ENCODE measurements around the gene ZAP70. TPM values are rescaled to one million over a fixed set of nuclear protein-coding genes. Genes with fewer than 3 reads are reported as not detected.

ZAP70 gene
- total RNA-seq, 2 experiments from 2014 or later: 218 TPM

- ChIA-PET POLR2A (interaction anchor here (0.6 to 2.6 kb wide), 3 partner anchors 9 to 40 kb away, joined by 3 to 7 read pairs (median 4); partner anchors contain the start of gene ZAP70), CTCF (interaction anchor here (0.9 to 7.4 kb wide), 6 partner anchors 7 to 111 kb away, joined by 3 to 137 read pairs (median 12); partner anchors contain the start of genes ACTR1B and ZAP70)
- H3K27ac Mint-ChIP-seq: no peak overlapping the region
- ATAC-seq (no peak), DNase-seq (no peak)
- H3K36me3 Mint-ChIP-seq (ENCODE audit: low read depth): no peaks in the 10 kb centered on the region
- no peak for TF ChIP-seq CTCF (IDR thresholded peaks at IDR 0.05)
- no peaks in the 10 kb centered on the region for H3K27me3 Mint-ChIP-seq
- H3K9me3 Mint-ChIP-seq: no peaks in the 10 kb centered on the region
- intact Hi-C loops (cut with micrococcal nuclease): no loop called here
- no peak overlapping the region for H3K4me3 Mint-ChIP-seq
- H3K4me1 Mint-ChIP-seq (ENCODE audit: low read depth): peaks cover 7% of the 10 kb centered on the region
Observed at GRCh38 chr2:97701851-97702465, 11.4 kb upstream of the ZAP70 start.

- ChIA-PET CTCF (interaction anchor here (2.3 to 2.7 kb wide), 2 partner anchors 45 to 112 kb away, joined by 9 to 16 read pairs; no protein-coding TSS in a partner anchor), POLR2A (interaction anchor here (2.6 kb wide), 1 partner anchor 10 kb away, joined by 7 read pairs; the partner anchor contains the start of gene ZAP70)
- peaks cover 4% of the 10 kb centered on the region for H3K4me1 Mint-ChIP-seq (ENCODE audit: low read depth)
- intact Hi-C loops (cut with micrococcal nuclease): no loop called here
- H3K27ac Mint-ChIP-seq: no peak overlapping the region
- H3K9me3 Mint-ChIP-seq: no peaks in the 10 kb centered on the region
- DNase-seq (no peak), ATAC-seq (no peak)
- H3K4me3 Mint-ChIP-seq: no peak overlapping the region
- no peak for TF ChIP-seq CTCF (IDR thresholded peaks at IDR 0.05)
- no peaks in the 10 kb centered on the region for H3K36me3 Mint-ChIP-seq (ENCODE audit: low read depth)
- H3K27me3 Mint-ChIP-seq: no peaks in the 10 kb centered on the region
Observed at GRCh38 chr2:97702731-97703470, 10.5 kb upstream of the ZAP70 start.

GRCh38 chr2:97703741-97704140 is 9.6 kb upstream of the ZAP70 start:
- ChIA-PET POLR2A (interaction anchor here (2.6 kb wide), 1 partner anchor 9 kb away, joined by 7 read pairs; the partner anchor contains the start of gene ZAP70), CTCF (interaction anchor here (2.7 kb wide), 1 partner anchor 113 kb away, joined by 16 read pairs; no protein-coding TSS in a partner anchor)
- intact Hi-C loops (cut with micrococcal nuclease): no loop called here
- Mint-ChIP-seq H3K27ac (no peak overlapping the region), H3K9me3 (no peaks in the 10 kb centered on the region), H3K4me3 (no peak overlapping the region), H3K36me3 (ENCODE audit: low read depth) (no peaks in the 10 kb centered on the region), H3K4me1 (ENCODE audit: low read depth) (peaks cover 4% of the 10 kb centered on the region), H3K27me3 (no peaks in the 10 kb centered on the region)
- DNase-seq (no peak), ATAC-seq (no peak)
- TF ChIP-seq CTCF (IDR thresholded peaks at IDR 0.05): no peak

- Mint-ChIP-seq H3K4me3 (no peak overlapping the region), H3K36me3 (ENCODE audit: low read depth) (peaks cover under 1% of the 10 kb centered on the region), H3K9me3 (peaks cover under 1% of the 10 kb centered on the region), H3K27ac (no peak overlapping the region), H3K27me3 (no peaks in the 10 kb centered on the region), H3K4me1 (ENCODE audit: low read depth) (peaks cover 7% of the 10 kb centered on the region)
- POLR2A ChIA-PET: no interaction called here
- TF ChIP-seq CTCF (IDR thresholded peaks at IDR 0.05): no peak
- CTCF ChIA-PET: interaction anchor here (0.8 kb wide), 2 partner anchors 36 to 43 kb away, joined by 3 to 4 read pairs; no protein-coding TSS in a partner anchor
- DNase-seq: no peak
- intact Hi-C loops (cut with micrococcal nuclease): no loop called here
- ATAC-seq: no peak
Observed at GRCh38 chr2:97704989-97705388, 8.4 kb upstream of the ZAP70 start.

- Mint-ChIP-seq H3K4me3 (no peak overlapping the region), H3K9me3 (peaks cover 2% of the 10 kb centered on the region), H3K4me1 (ENCODE audit: low read depth) (peaks cover 12% of the 10 kb centered on the region), H3K36me3 (ENCODE audit: low read depth) (peaks cover 2% of the 10 kb centered on the region), H3K27me3 (no peaks in the 10 kb centered on the region), H3K27ac (no peak overlapping the region)
- ATAC-seq (no peak), DNase-seq (no peak)
- no peak for TF ChIP-seq CTCF (IDR thresholded peaks at IDR 0.05)
- CTCF ChIA-PET: interaction anchor here (11.4 kb wide), 1 partner anchor 8 kb away, joined by 154 read pairs; no protein-coding TSS in a partner anchor
- intact Hi-C loops (cut with micrococcal nuclease): no loop called here
- POLR2A ChIA-PET: no interaction called here
Observed at GRCh38 chr2:97706112-97706511, 7.3 kb upstream of the ZAP70 start.

Measured in activated CD8-positive, alpha-beta T cell treated with anti-CD3 and anti-CD28 coated beads for 36 hours (primary cell).